Activated CD4-positive, alpha-beta T cell treated with anti-CD3 and anti-CD28 coated beads, Interleukin-2, amount 10 ng/mL, durations not matched to agents 24 days and 14 days (primary cell): ENCODE data around the gene KCTD8. TPM values are rescaled to one million over a fixed set of nuclear protein-coding genes. Genes with fewer than 3 reads are reported as not detected.
"Not testable (repeated sequence)": the region's sequence is repeated elsewhere in the genome, so short reads cannot be mapped to it uniquely, and the experiment has no call there.

Experiments
- DNase-seq: peaks from one replicate; pipeline ENCODE4 v3.0.0; 2022
- H3K27ac Mint-ChIP-seq: one replicate; pipeline ENCODE4 v1.8.0; 2022; ENCODE audit warnings: mild to moderate bottlenecking, mixed read lengths
- H3K27me3 Mint-ChIP-seq: one replicate; pipeline ENCODE4 v1.8.0; 2022; ENCODE audit warnings: mixed read lengths
- H3K36me3 Mint-ChIP-seq: one replicate; pipeline ENCODE4 v1.8.0; 2022; ENCODE audit warnings: low read depth, mild to moderate bottlenecking, mixed read lengths
- H3K4me1 Mint-ChIP-seq: one replicate; pipeline ENCODE4 v1.8.0; 2021; ENCODE audit warnings: mixed read lengths
- H3K4me3 Mint-ChIP-seq: one replicate; pipeline ENCODE4 v1.8.0; 2022; ENCODE audit warnings: mild to moderate bottlenecking, moderate library complexity, mixed read lengths
- H3K9me3 Mint-ChIP-seq: one replicate; pipeline ENCODE4 v1.8.0; 2021; ENCODE audit warnings: mixed read lengths
- intact Hi-C: fragments of 100-400 bp; cut with micrococcal nuclease; formaldehyde crosslinking; loops from one replicate; pipeline ENCODE4 v1.15.1; 2023
- total RNA-seq: library from RNA; stranded (reverse); gene quantifications from 2 replicates; pipeline ENCODE4 v1.2.3, GENCODE V29; 2022

The KCTD8 gene
- total RNA-seq, 1 donor from 2014 or later, result not detected

DNA sequence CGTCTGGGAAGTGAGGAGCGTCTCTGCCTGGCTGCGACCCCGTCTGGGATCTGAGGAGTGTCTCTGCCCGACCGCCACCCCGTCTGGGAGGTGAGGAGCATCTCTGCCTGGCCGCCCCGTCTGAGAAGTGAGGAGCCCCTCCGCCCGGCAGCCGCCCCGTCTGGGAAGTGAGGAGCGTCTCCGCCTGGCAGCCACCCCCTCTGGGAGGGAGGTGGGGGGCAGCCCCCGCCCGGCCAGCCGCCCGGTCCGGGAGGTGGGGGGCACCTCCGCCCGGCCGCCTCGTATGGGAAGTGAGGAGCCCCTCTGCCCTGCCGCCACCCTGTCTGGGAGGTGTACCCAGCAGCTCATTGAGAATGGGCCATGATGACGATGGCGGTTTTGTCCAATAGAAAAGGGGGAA, 280.8 kb downstream of the KCTD8 start:
- DNase-seq, H3K4me1 Mint-ChIP-seq, intact Hi-C loops, H3K27ac Mint-ChIP-seq, H3K4me3 Mint-ChIP-seq, H3K36me3 Mint-ChIP-seq, H3K9me3 Mint-ChIP-seq, H3K27me3 Mint-ChIP-seq: not testable (repeated sequence)

DNA sequence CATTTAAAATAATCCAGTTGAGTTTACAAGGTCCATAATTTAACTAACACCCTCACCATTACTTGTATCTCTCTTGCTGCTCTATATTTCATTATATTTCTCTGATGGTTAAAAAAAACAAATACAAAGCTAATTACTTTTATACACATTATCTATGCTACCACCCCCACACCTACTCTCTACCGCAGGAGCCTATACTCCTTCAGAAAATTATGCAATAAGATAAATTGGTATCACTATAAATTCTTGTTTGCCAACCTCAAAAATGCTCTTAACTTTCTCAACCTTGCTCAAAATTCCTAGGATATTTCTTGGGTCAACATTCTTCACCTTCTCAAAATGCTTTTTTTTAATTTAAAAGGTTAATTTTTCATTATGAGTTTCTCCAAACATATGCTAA, 282.7 kb downstream of the KCTD8 start:
- no peak overlapping the region for H3K27ac Mint-ChIP-seq

DNA sequence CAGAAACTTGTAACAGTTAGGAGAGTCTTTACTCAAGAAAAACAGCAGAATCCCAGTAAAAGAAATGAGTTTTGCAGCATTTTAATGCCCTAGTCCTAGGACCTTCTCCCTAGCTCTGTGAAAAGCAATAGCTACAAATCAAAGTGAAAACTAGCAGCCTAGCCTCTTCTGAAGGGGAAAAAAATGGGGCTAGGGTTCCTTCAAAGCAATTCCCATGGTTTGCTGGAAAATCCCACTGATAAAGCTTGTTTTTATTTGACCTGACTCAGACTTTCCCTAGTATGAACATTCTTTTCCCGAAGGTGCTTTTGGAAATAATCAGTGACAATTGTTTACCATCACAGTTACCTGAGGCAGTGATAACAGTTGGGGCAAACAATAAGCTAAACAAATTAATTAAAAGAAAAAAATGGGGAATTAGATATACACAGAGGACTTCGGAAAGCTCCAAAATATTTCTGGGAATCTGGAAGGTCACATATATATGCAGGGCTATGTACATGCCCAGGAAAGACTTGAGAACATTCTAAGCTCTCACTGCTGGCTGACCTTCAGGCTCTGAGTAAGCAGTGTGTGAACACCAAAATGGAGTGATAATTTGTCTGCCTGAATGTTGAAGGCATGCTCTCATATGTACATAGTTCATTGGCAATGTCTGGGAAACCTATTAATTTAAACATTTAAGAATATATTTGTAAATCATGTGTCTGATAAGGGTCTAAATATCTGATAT, 285.9 kb downstream of the KCTD8 start:
- H3K36me3 Mint-ChIP-seq, result no peaks in the 10 kb centered on the region
- H3K27ac Mint-ChIP-seq, result no peak overlapping the region
- H3K27me3 Mint-ChIP-seq, result no peaks in the 10 kb centered on the region
- intact Hi-C loops, result no loop called here
- no peaks in the 10 kb centered on the region for H3K9me3 Mint-ChIP-seq
- no peak for DNase-seq
- H3K4me3 Mint-ChIP-seq, result no peak overlapping the region
- no peaks in the 10 kb centered on the region for H3K4me1 Mint-ChIP-seq

More for the DNA sequence above, 282.7 kb downstream of the KCTD8 start:
- no peak for DNase-seq
- intact Hi-C loops, result no loop called here
- Mint-ChIP-seq H3K4me3 (no peak overlapping the region), H3K27me3 (no peaks in the 10 kb centered on the region), H3K9me3 (no peaks in the 10 kb centered on the region), H3K36me3 (no peaks in the 10 kb centered on the region), H3K4me1 (no peaks in the 10 kb centered on the region)

DNA sequence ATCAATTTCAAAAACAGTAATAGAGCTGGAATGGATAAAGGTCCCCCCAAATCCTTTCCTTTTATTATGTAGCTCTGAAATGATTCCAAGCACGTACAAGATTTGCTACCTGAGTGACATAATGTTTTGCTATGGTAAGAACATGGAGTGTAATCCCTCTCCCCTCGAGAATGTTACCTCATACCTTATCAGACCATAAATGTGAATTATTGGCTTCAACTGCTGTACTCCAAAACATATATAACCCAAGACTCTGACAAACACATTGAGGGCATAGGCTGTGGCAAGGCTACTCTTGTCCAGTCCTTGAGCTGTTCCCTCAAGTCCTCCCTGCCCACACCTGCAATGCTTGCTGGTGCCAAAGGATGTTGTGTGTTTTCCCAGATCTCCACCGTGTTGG, 286.9 kb downstream of the KCTD8 start:
- intact Hi-C loops, result no loop called here
- no peaks in the 10 kb centered on the region for H3K36me3 Mint-ChIP-seq

DNA sequence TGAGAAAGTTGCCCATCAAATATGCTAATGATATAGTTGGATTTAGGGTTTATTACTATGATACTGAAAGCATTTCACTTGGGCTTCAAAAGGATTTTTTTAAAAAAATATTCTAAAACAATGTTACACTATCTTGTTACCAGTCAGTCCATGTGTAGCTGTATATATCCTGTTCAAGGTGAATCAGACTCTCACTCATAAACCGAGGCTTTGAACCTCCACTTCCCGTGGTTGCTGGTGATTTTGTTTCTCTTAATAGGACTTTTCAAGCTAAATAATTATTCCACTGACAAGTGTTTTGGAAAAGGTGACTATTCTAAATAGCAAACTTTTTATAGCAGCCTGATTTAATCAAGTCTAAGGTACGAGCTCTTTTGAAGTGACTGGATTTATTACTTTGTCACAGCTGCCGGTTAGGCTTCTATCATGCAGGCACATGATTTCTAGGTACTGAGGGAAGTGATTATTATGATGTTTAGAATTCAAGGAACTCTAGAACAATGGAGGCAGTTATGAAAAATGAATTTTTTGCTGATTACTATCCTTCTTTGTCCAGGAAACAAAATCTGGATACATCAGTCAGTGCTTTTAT, 287.7 kb downstream of the KCTD8 start:
- H3K36me3 Mint-ChIP-seq, result no peaks in the 10 kb centered on the region
- no peaks in the 10 kb centered on the region for H3K27me3 Mint-ChIP-seq
- no peaks in the 10 kb centered on the region for H3K4me1 Mint-ChIP-seq
- H3K4me3 Mint-ChIP-seq, result no peak overlapping the region
- H3K9me3 Mint-ChIP-seq, result peaks cover 3% of the 10 kb centered on the region
- DNase-seq, result no peak
- intact Hi-C loops, result no loop called here
- no peak overlapping the region for H3K27ac Mint-ChIP-seq

More for the DNA sequence above, 286.9 kb downstream of the KCTD8 start:
- no peak for DNase-seq
- Mint-ChIP-seq H3K27ac (no peak overlapping the region), H3K27me3 (no peaks in the 10 kb centered on the region), H3K4me3 (no peak overlapping the region), H3K9me3 (no peaks in the 10 kb centered on the region), H3K4me1 (no peaks in the 10 kb centered on the region)

DNA sequence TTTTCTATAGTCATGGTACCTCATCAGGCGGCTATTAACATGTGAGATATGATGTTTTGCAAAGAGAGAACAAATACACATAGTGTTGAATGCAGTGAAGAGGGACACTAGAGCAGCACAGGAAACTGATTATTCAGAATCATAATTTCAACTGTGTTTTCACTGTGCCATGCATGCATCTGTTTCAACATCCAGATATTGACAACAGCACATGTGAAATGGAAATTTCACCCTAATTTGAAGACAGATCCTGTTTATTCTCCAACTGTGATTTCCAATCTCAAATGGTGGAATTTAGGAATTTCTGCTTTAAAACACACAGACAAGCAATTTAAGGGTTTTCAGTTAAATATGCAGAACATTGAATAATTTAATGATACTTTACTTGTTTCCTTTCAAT, 288.6 kb downstream of the KCTD8 start:
- no peak overlapping the region for H3K27ac Mint-ChIP-seq
- H3K27me3 Mint-ChIP-seq, result no peaks in the 10 kb centered on the region
- intact Hi-C loops, result no loop called here
- no peaks in the 10 kb centered on the region for H3K4me1 Mint-ChIP-seq
- DNase-seq, result no peak
- H3K9me3 Mint-ChIP-seq, result peaks cover 3% of the 10 kb centered on the region
- no peak overlapping the region for H3K4me3 Mint-ChIP-seq
- no peaks in the 10 kb centered on the region for H3K36me3 Mint-ChIP-seq

DNA sequence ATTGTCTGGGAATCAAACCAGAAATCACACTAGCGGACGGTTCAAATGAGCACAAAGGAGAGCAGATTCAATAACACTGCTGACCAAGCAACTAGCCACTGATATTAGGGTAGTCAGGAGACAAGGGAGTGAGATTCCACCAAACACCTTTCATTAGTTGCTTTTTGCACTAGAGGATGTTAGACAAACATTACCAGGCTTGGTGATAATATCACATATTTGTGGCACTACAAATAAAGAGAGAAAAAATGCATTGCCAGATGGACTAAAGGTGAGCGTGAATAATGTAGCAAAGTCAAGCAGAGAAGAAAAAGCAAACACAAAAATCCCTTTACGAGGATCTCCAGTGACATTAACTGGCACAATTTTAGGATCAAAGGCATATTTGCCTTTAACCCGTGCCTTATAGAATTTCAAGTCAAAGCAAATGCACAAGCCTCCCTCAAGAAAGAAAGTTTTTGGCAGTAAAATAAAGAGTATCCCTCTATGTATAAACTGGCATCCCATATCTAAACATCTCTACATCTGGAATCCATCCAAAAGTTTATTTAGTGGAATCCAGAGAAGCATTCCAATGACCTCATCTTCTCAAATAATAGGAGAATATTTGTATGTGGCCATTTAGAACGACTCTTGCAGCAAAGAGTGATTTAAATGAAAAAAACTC, 290.9 kb downstream of the KCTD8 start:
- Mint-ChIP-seq H3K36me3 (no peaks in the 10 kb centered on the region), H3K9me3 (peaks cover 3% of the 10 kb centered on the region), H3K4me3 (no peak overlapping the region), H3K4me1 (no peaks in the 10 kb centered on the region), H3K27ac (no peak overlapping the region), H3K27me3 (no peaks in the 10 kb centered on the region)
- intact Hi-C loops, result no loop called here
- no peak for DNase-seq

DNA sequence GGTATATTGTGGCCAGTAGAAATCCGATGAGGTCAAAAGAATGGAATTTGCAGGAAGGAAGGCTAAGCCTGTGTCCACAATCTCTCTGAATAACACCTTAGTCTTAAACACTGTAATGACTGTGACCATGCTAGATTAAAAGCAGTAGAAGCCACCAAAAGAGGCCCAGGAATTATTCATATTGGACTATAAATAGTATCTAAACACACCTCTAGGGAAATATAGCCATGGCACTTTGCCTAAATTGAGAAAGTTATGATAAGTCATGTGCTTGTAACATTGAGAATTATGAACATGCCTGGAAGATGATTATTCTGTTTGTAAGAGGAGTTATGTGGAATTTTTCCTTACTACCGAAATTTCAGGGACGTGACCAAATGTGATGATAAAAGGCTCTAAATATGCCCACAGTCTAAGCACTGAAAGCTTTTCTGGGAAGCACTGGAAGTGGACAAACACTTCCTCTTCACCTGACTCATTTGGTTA, 298.5 kb downstream of the KCTD8 start:
- H3K9me3 Mint-ChIP-seq, result no peaks in the 10 kb centered on the region
- no peak overlapping the region for H3K4me3 Mint-ChIP-seq
- H3K4me1 Mint-ChIP-seq, result no peaks in the 10 kb centered on the region
- intact Hi-C loops, result no loop called here
- H3K27me3 Mint-ChIP-seq, result no peaks in the 10 kb centered on the region
- no peak overlapping the region for H3K27ac Mint-ChIP-seq
- no peaks in the 10 kb centered on the region for H3K36me3 Mint-ChIP-seq
- no peak for DNase-seq

DNA sequence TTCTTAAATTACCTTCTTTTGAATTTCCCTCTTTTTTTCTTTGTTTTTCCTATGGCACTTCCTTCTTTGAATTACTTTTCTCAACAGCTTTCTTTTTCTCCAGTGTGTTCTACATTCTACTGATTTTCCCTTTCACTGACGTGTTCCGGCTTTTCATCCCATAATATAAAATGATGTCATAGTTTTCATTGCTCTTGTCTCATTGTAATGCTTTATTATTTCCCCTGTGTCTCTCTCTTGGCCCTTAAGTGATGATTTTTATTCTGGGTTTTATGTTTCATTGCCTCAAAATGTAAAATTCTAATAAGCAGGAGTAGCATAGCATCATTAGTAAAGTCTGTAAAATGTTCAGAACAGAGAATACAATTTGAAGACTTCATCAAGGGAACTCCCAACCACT, 299.3 kb downstream of the KCTD8 start:
- H3K27ac Mint-ChIP-seq, result no peak overlapping the region
- H3K36me3 Mint-ChIP-seq, result no peaks in the 10 kb centered on the region
- H3K27me3 Mint-ChIP-seq, result no peaks in the 10 kb centered on the region
- intact Hi-C loops, result no loop called here
- DNase-seq, result no peak
- H3K4me1 Mint-ChIP-seq, result no peaks in the 10 kb centered on the region
- no peak overlapping the region for H3K4me3 Mint-ChIP-seq
- no peaks in the 10 kb centered on the region for H3K9me3 Mint-ChIP-seq

DNA sequence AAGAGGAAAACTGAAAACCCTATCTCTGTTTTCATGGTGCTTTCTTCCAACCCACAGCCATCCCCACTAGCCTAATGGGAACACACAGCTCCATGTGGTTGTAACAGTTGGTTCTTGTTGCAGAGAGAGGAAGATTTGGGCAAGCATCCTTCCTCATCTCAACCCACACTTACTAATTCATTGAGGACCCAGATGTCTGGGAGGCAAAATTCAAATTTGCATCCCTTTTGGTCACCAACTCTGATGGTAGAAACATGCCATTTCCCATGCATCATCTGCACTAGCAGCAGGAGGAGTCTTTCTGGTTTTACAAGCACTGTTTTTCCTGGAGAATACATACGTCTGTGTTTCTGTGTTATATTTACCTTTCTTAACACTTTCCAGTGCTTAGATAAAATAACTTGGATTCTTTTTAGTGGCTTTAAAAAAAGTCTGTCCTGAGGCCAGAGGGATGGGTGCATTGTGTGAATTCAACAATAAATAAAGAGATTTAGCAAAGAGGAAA, 301.0 kb downstream of the KCTD8 start:
- Mint-ChIP-seq H3K4me3 (no peak overlapping the region), H3K4me1 (no peaks in the 10 kb centered on the region), H3K36me3 (no peaks in the 10 kb centered on the region), H3K9me3 (no peaks in the 10 kb centered on the region), H3K27ac (no peak overlapping the region), H3K27me3 (no peaks in the 10 kb centered on the region)
- no peak for DNase-seq
- intact Hi-C loops, result no loop called here

DNA sequence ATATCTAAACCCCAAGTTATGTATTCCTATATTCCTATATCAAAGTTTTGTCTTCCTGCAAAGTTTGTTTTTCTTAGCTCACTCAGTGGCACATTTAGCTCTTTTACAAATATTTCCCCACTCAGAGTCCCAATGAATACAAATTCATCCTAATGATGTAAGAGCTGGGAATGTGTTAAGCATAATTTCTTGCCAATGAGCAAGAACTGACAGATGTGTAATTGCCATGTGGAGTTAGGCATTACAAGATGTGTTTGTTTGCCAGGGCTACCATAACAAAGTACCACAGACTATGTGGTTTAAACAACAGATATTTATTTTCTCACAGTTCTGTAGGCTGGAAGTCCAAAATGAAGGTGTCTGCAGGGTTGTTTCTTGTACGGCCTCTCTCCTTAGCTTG, 302.1 kb downstream of the KCTD8 start:
- no peaks in the 10 kb centered on the region for H3K27me3 Mint-ChIP-seq
- H3K4me1 Mint-ChIP-seq, result no peaks in the 10 kb centered on the region
- no peaks in the 10 kb centered on the region for H3K9me3 Mint-ChIP-seq
- no peak overlapping the region for H3K4me3 Mint-ChIP-seq
- no peak for DNase-seq
- no peaks in the 10 kb centered on the region for H3K36me3 Mint-ChIP-seq
- intact Hi-C loops, result no loop called here
- no peak overlapping the region for H3K27ac Mint-ChIP-seq

DNA sequence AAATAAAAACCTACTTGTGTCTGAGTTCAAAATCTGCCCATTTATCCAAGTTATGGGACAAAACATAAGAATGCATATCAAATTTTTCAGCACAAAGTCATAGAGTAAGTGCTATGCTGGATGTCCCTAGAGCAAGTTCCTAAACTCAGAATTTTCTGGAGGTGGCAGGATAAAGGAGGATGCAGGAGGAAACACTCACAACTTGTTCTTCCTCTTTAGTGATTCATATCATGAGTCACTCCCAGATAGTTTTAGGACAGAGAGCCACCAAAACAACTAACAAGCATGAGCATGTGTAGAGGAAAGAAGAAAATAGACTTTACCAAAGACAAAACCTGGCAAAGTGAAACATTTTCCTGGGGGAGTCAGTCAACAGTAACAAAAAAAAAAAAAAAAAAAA, 302.7 kb downstream of the KCTD8 start:
- Mint-ChIP-seq H3K4me3 (no peak overlapping the region), H3K27me3 (no peaks in the 10 kb centered on the region), H3K4me1 (no peaks in the 10 kb centered on the region), H3K27ac (no peak overlapping the region), H3K36me3 (no peaks in the 10 kb centered on the region), H3K9me3 (no peaks in the 10 kb centered on the region)
- no peak for DNase-seq
- intact Hi-C loops, result no loop called here

DNA sequence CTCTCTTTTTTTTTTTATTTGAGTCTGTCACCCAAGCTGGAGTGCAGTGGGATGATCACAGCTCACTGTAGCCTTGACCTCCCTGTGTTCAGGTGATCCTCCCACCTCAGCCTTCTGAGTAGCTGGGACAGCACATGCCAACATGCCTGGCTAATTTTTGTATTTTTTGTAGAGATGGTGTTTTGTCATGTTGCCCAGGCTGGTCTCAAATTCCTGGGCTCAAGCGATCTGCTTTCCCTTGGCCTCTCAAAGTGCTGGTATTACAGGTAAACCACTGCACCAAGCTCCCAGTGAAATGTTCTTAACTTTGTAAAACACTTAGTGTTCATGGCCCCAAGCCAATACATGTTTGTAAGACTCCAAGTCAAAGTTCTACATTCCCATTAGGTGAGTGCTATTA, 316.1 kb downstream of the KCTD8 start:
- Mint-ChIP-seq H3K4me3 (no peak overlapping the region), H3K27ac (no peak overlapping the region), H3K27me3 (no peaks in the 10 kb centered on the region), H3K36me3 (no peaks in the 10 kb centered on the region), H3K4me1 (no peaks in the 10 kb centered on the region), H3K9me3 (peaks cover 4% of the 10 kb centered on the region)
- intact Hi-C loops, result no loop called here
- DNase-seq, result no peak
